T-helper 17 cell (primary cell): Measurements from ENCODE around the gene TBL1XR1. TPM values are rescaled to one million over a fixed set of nuclear protein-coding genes. Genes with fewer than 3 reads are reported as not detected.

Experiments
- ATAC-seq: fragments of 150-1000 bp; cut with Tn5 transposase; 2 replicates; pipeline ENCODE4 v1.10.0; 2021; ENCODE audit warnings: mild to moderate bottlenecking, moderate library complexity
- DNase-seq, 3 donors: peaks; one replicate each; pipeline versions ENCODE4 v3.0.0 to v3.0.0-alpha.2; 2020 to 2021
- H3K9me3 ChIP-seq: one replicate; pipeline ENCODE4 v1.7.0; 2013; ENCODE audit warnings: low read length, mild to moderate bottlenecking; ENCODE audit not compliant: control insufficient read depth, poor library complexity, severe bottlenecking
- H3K27ac Mint-ChIP-seq: one replicate; pipeline ENCODE4 v1.8.0; 2022; ENCODE audit warnings: mild to moderate bottlenecking, moderate library complexity, mixed read lengths
- H3K27me3 Mint-ChIP-seq: one replicate; pipeline ENCODE4 v1.8.0; 2022; ENCODE audit warnings: mixed read lengths
- H3K36me3 Mint-ChIP-seq: one replicate; pipeline ENCODE4 v1.8.0; 2022; ENCODE audit warnings: low read depth, mixed read lengths
- H3K4me1 Mint-ChIP-seq: one replicate; pipeline ENCODE4 v1.8.0; 2022; ENCODE audit warnings: mild to moderate bottlenecking, mixed read lengths
- H3K4me3 Mint-ChIP-seq: one replicate; pipeline ENCODE4 v1.8.0; 2022; ENCODE audit warnings: mild to moderate bottlenecking, moderate library complexity, mixed read lengths
- total RNA-seq, 4 donors: library from RNA in 2 of 4; stranded (reverse) in 2 of 4; gene quantifications; one replicate each; pipeline ENCODE4 v1.2.3 and lab custom pipeline; 2022 to 2026

TBL1XR1 gene
- total RNA-seq, 2 donors from 2014 or later = 115 to 136 TPM

DNA sequence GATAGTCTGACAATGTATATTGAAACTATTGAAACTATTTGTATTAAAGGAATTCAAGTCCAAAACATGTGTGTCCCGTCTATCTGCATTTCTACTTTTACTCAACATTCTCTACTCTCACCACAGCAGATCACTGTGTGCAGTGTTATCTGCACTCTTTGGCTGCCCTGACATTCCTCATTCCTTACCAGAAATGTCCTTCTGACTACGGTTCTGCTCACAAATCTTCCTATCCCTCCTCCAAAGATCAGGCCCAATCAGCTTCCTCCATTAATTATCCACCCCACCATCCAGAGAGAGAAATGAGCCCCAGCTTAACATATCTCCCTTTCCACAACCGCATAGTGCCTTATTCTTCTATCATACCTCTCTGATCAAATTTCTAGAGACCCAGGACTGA, 94.7 kb downstream of the TBL1XR1 start:
- peak overlapping the region; percentile 9 for H3K27ac Mint-ChIP-seq
- H3K36me3 Mint-ChIP-seq = no peaks in the 10 kb centered on the region
- H3K9me3 ChIP-seq = no peaks in the 10 kb centered on the region
- peaks cover 26% of the 10 kb centered on the region for H3K4me1 Mint-ChIP-seq
- ATAC-seq (no peak), DNase-seq (no peak)
- H3K27me3 Mint-ChIP-seq = no peaks in the 10 kb centered on the region
- peak overlapping the region; percentile 10 for H3K4me3 Mint-ChIP-seq

DNA sequence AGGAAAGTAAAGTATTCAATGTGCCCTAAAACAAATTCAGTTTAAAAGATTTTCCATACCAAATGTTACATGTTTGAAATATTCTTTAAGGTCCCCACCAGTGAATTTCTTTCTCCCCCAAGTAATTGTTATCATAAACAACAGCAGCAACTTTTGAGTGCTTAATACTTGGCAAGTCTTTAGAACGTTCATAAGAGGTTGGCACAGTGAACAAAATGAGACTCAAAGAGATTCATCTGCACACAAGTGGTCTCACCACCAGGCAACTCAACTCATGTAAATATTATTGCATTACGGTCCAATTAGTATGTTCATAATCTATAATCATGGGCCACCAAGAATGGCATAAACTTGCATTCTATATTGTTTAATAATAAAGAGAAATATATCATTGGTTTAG, 98.7 kb downstream of the TBL1XR1 start:
- Mint-ChIP-seq H3K4me1 (peaks cover 15% of the 10 kb centered on the region), H3K4me3 (no peak overlapping the region), H3K36me3 (no peaks in the 10 kb centered on the region), H3K27me3 (no peaks in the 10 kb centered on the region), H3K27ac (no peak overlapping the region)
- no peaks in the 10 kb centered on the region for H3K9me3 ChIP-seq
- DNase-seq (no peak), ATAC-seq (no peak)

DNA sequence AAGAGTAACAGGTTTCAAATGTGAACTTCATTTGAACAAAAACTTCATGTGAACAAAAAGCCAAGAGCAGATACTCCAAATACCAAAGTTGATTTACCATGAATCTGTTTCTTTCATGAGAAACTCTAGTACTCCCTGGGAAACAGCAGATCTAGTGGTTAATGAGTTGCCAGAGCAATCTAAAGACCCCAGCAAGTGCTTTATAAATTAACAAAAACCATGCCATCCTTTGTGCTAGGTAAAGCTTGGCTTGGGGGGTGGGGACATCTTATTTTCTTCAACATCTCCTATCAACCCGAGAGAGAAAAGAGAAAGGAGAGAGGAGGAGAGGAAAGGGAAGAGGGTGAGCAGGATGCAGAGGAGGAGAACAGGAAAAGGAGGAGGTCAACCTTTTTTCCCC, 100.7 kb downstream of the TBL1XR1 start:
- Mint-ChIP-seq H3K27ac (no peak overlapping the region), H3K4me1 (peaks cover 11% of the 10 kb centered on the region), H3K36me3 (no peaks in the 10 kb centered on the region), H3K4me3 (no peak overlapping the region), H3K27me3 (no peaks in the 10 kb centered on the region)
- no peak for ATAC-seq
- no peaks in the 10 kb centered on the region for H3K9me3 ChIP-seq
- no peak for DNase-seq

DNA sequence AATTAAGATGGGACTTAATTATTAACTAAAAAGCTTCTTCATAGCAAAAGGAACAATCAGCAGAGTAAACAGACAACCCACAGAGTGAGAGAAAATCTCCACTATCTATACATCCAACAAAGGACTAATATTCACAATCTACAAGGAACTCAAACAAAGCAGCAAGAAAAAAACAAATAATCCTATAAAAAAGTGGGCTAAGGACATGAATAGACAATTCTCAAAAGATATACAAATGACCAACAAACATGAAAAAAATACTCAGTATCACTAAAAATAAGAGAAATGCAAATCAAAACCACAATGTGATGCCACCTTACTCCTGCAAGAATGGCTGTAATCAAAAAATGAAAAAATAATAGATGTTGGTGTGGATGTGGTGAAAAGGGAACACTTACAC, 103.3 kb downstream of the TBL1XR1 start:
- H3K9me3 ChIP-seq = no peaks in the 10 kb centered on the region
- DNase-seq = no peak
- no peak for ATAC-seq
- Mint-ChIP-seq H3K4me1 (peaks cover 16% of the 10 kb centered on the region), H3K36me3 (no peaks in the 10 kb centered on the region), H3K27me3 (no peaks in the 10 kb centered on the region), H3K4me3 (no peak overlapping the region), H3K27ac (no peak overlapping the region)

DNA sequence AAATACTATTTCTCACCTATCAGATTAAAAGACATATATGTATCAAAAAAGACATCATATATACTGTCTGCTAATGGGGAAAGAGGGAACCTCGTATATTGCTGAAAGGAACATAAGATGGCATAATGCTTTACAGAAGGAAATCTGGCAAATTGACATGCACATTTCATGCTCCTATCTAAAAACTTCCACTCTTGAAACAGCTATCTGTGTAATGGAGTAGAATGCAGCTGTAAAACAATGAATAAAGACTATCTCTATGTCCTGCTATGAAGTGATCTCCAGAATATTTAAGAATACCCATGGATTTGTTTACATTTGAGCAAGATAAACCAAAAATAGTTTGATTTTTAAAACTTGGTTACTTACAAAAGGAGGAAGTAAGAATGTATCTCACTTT, 107.4 kb downstream of the TBL1XR1 start:
- Mint-ChIP-seq H3K4me1 (peaks cover 23% of the 10 kb centered on the region), H3K36me3 (no peaks in the 10 kb centered on the region), H3K27ac (peak overlapping the region; percentile 61), H3K27me3 (no peaks in the 10 kb centered on the region), H3K4me3 (no peak overlapping the region)
- DNase-seq = no peak
- ATAC-seq = no peak
- no peaks in the 10 kb centered on the region for H3K9me3 ChIP-seq

DNA sequence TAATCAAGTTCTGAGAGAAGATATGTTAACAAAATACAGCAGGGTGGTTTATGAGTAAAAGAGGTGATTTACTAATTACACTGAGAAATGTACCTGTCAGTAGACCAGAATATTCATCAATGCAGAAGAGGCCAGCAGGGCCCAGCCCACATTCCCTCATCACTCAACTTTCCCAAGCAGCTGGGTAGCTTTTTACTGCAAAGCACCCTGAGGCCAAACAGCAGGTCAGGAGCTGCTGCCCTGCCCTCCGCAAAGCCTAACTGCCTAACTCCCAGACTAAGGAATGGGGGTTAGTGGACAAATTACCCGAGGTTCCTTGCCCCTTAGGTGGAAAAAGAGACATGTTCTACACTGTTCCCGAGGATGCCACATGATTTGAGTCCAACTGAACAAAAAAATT, 108.2 kb downstream of the TBL1XR1 start:
- Mint-ChIP-seq H3K27ac (no peak overlapping the region), H3K4me1 (peaks cover 30% of the 10 kb centered on the region), H3K4me3 (no peak overlapping the region), H3K27me3 (no peaks in the 10 kb centered on the region), H3K36me3 (no peaks in the 10 kb centered on the region)
- no peak for ATAC-seq
- no peaks in the 10 kb centered on the region for H3K9me3 ChIP-seq
- DNase-seq = no peak

DNA sequence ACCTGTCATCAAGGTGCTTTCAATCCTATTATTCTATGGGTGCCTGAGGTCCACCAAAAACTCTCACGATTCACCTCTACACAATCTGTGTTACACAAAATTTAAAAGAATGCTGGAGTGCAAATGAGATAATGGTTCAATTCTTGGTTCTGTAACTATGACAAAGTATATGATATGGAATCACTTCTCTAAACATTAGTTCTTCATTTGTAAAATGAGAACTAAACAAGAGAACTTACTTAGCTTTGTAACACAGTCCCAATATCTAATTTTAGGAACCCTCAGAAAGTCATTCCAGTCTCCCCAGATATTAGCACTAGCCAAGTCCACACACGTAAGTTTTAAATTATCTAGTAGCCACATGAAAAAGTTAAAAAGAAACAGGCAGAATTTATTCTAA, 111.5 kb downstream of the TBL1XR1 start:
- no peaks in the 10 kb centered on the region for H3K36me3 Mint-ChIP-seq
- no peaks in the 10 kb centered on the region for H3K27me3 Mint-ChIP-seq
- H3K4me3 Mint-ChIP-seq = no peak overlapping the region
- DNase-seq (no peak), ATAC-seq (no peak)
- H3K27ac Mint-ChIP-seq = no peak overlapping the region
- H3K9me3 ChIP-seq = no peaks in the 10 kb centered on the region
- peaks cover 32% of the 10 kb centered on the region for H3K4me1 Mint-ChIP-seq

DNA sequence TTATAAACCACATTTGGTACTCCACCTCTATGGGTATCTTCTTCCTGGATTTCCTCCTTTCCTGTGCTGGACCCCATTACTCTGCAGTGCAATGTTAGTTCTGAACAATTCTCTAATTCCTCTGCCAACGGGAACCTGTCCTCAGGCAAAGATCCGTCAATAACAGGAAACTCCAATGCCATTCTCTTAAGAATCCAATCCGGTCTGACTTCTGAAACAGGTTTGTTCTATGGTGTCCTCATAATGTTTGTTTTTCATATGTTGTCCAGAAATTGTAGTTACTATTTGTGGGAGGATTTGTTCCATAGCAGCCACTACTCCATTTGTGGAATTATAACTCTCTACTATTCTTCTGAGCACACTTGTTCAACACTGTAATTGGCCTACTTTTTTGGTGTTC, 112.7 kb downstream of the TBL1XR1 start:
- Mint-ChIP-seq H3K4me3 (no peak overlapping the region), H3K4me1 (peaks cover 35% of the 10 kb centered on the region), H3K27ac (peak overlapping the region; percentile 64), H3K27me3 (no peaks in the 10 kb centered on the region), H3K36me3 (no peaks in the 10 kb centered on the region)
- no peak for DNase-seq
- no peak for ATAC-seq
- no peaks in the 10 kb centered on the region for H3K9me3 ChIP-seq

DNA sequence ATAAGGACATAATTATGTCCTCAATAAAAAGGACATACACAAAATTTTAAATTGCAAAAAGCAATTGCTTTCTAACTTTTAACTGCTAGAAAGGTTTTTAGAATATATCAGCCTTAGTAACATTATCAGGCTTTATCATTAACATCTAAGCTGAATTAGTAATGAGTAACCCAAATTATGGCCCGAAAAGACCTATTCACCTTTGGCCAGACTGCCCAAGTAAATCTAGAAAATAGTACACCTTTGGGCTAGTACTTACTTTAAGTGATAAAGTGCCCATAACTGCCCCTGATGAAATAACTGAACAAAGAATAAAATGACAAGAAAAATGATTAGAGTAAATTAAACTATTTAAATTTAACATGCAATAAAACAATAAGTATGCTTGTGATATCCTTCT, 117.2 kb downstream of the TBL1XR1 start:
- no peaks in the 10 kb centered on the region for H3K9me3 ChIP-seq
- Mint-ChIP-seq H3K4me1 (peaks cover 27% of the 10 kb centered on the region), H3K27me3 (no peaks in the 10 kb centered on the region), H3K27ac (peak overlapping the region; percentile 32), H3K4me3 (no peak overlapping the region), H3K36me3 (peaks cover 1% of the 10 kb centered on the region)
- DNase-seq (no peak), ATAC-seq (no peak)

DNA sequence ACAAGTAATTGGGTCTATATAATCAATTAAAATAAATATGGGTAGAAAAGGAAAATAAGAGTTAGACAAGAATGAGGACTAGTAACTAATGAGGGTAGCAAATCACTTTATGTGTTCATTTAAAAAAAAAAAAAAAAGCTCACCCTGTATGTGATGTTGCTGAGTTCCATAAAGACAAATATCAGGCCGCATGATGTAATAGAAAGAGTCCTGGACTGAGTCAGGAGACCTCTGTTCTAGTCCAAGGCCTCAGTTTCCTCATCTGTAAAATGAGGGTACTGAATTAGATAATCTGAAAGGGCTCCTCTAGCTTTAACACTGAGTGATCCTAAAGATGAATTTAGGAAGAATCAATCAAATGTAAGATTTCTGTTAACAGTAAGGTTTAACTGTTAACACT, 117.6 kb downstream of the TBL1XR1 start:
- Mint-ChIP-seq H3K36me3 (peaks cover 2% of the 10 kb centered on the region), H3K27me3 (no peaks in the 10 kb centered on the region), H3K4me1 (peaks cover 29% of the 10 kb centered on the region), H3K27ac (peak overlapping the region; percentile 32), H3K4me3 (no peak overlapping the region)
- no peak for ATAC-seq
- no peak for DNase-seq
- H3K9me3 ChIP-seq = no peaks in the 10 kb centered on the region

DNA sequence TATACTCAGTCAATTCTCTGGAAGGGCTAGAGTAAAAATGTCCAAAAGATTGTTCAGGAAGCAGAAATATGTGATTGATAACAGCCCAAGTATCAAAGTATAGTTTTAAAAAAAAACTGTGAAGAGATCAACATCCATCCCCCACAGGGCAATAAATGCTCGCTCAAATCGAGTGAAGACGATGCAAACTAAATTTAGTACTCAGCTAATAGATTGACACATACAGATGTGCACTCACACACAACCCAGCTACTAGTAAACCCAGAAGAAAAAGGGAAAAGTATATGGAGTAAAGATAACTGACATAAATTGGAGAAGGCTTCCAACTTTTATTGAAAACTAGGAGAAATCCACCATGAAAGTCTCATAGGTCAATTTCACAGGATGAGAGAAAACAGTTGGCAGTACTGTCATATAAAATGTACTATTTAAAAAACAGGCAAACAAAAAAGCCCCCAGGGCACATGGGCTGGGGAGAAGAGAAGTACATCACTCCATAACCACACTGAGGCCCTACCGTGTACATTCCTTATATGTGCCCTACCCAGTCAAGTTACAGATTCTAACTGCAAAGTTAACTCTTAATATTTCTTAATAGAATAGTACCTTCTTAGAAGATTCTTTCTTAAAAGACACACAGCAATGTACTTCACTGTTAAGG, 125.7 kb downstream of the TBL1XR1 start:
- no peaks in the 10 kb centered on the region for H3K9me3 ChIP-seq
- H3K36me3 Mint-ChIP-seq = peaks cover 2% of the 10 kb centered on the region
- no peak overlapping the region for H3K27ac Mint-ChIP-seq
- H3K4me3 Mint-ChIP-seq = no peak overlapping the region
- peaks cover 38% of the 10 kb centered on the region for H3K4me1 Mint-ChIP-seq
- no peaks in the 10 kb centered on the region for H3K27me3 Mint-ChIP-seq
- ATAC-seq = no peak
- no peak for DNase-seq

DNA sequence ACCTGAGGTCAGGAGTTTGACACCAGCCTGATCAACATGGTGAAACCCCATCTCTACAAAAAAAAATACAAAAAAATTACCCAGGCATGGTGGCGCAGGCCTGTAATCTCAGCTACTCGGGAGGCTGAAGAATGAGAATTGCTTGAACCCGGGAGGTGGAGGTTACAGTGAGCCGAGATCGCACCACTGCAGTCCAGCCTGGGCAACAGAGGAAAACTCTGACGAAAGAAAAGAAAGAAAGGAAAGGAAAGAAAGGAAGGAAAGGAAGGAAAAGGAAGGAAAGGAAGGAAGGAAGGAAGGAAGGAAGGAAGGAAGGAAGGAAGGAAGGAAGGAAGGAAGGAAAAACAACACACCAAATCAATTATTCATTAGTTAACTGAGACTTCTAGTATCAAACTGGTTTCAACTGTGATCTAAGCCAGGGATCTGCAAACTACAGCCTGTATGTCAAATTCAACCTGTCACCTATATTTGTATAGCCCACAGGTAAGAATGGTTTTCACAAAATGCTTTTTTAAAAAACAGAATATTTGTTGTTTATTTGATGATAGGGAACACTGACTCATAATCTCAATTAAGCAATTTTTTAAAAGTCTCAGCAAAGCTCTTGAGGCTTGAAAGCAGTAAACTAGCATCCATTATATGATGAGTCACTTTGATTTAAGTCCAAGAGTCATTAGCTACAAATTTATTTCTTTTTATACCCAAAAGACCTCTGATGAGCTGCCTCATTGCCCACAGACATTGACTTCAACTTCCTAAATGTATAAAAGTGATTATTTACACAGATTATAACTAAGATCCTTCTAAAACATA, 127.6 kb downstream of the TBL1XR1 start:
- Mint-ChIP-seq H3K4me1 (peaks cover 34% of the 10 kb centered on the region), H3K4me3 (no peak overlapping the region), H3K36me3 (no peaks in the 10 kb centered on the region), H3K27ac (peak overlapping the region; percentile 82), H3K27me3 (no peaks in the 10 kb centered on the region)
- DNase-seq (no peak), ATAC-seq (no peak)
- no peaks in the 10 kb centered on the region for H3K9me3 ChIP-seq

DNA sequence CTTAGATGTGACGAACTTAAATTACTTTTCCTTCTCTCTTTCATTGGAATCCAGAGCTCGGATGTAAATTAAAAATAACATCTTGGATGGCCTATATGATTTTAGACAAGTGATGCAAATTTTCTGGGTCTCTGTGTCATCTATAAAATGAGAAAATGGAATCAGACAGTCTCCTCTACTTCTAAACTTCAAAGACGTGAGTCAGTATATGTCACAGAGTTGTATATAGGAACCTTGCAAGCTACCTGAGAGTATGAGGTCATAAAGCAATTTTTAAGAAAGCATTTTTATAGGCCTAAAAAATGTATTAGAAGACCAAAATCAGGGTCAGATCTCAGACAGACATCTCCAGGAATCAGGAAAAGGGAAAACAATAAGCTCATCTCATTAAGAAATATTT, 128.3 kb downstream of the TBL1XR1 start:
- ATAC-seq (no peak), DNase-seq (no peak)
- Mint-ChIP-seq H3K27ac (peak overlapping the region; percentile 82), H3K4me1 (peaks cover 33% of the 10 kb centered on the region), H3K27me3 (no peaks in the 10 kb centered on the region), H3K4me3 (no peak overlapping the region), H3K36me3 (no peaks in the 10 kb centered on the region)
- no peaks in the 10 kb centered on the region for H3K9me3 ChIP-seq

DNA sequence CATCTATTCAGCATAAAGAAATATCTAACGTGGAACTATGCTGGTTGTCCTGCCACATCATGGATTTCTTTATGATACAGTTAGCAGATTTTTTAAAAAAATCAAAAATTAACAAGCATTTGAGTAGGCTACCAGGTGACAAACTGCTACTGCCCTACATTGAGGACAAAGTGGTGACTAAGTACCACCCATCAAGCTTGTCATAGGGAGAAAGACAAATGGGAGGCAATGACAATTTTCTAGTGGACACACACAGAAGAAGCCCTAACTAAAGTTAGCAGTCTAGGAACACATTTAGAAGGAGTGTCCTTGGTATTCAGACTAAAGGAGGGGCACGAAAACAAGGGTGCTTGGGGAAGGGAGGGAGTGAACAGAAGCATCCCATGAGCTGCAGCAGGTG, 131.2 kb downstream of the TBL1XR1 start:
- H3K9me3 ChIP-seq = no peaks in the 10 kb centered on the region
- ATAC-seq (no peak), DNase-seq (no peak)
- Mint-ChIP-seq H3K4me3 (no peak overlapping the region), H3K4me1 (peaks cover 36% of the 10 kb centered on the region), H3K36me3 (peaks cover 2% of the 10 kb centered on the region), H3K27me3 (no peaks in the 10 kb centered on the region), H3K27ac (peak overlapping the region; percentile 69)
